Measurements from ENCODE around the gene DVL1.

Gene DVL1

GRCh38 chr1:1309251-1310108, 39.7 kb downstream of the DVL1 start:
- DNase-seq: no peak

- DNase-seq: no peak
Observed at GRCh38 chr1:1308756-1309250, 40.4 kb downstream of the DVL1 start.

- peak; percentile 74 for DNase-seq
Observed at GRCh38 chr1:1307923-1308755, 41.1 kb downstream of the DVL1 start, which contains the start of the genes ACAP3 and PUSL1. Gene ACAP3 (minus strand): TSS chr1:1307930. CDS start chr1:1307815, 115 bp downstream. Gene PUSL1 (plus strand): TSS chr1:1308597. CDS start chr1:1308644, 47 bp downstream.

GRCh38 chr1:1307261-1307922, 41.8 kb downstream of the DVL1 start:
- no peak for DNase-seq

- no peak for DNase-seq
Observed at GRCh38 chr1:1306661-1307260, 42.5 kb downstream of the DVL1 start.

GRCh38 chr1:1306070-1306660, 43.1 kb downstream of the DVL1 start:
- no peak for DNase-seq

- peak; percentile 67 for DNase-seq
Observed at GRCh38 chr1:1305300-1306069, 43.7 kb downstream of the DVL1 start.

- peak; percentile 90 for DNase-seq
Observed at GRCh38 chr1:1304331-1305299, 44.6 kb downstream of the DVL1 start.

GRCh38 chr1:1303736-1304135, 45.5 kb downstream of the DVL1 start:
- no peak for DNase-seq

- peak; percentile 16 for DNase-seq
Observed at GRCh38 chr1:1302951-1303509, 46.2 kb downstream of the DVL1 start.

- no peak for DNase-seq
Observed at GRCh38 chr1:1302006-1302430, 47.2 kb downstream of the DVL1 start.

GRCh38 chr1:1300352-1300739, 48.9 kb downstream of the DVL1 start:
- DNase-seq: no peak

GRCh38 chr1:1299686-1300351, 49.4 kb downstream of the DVL1 start:
- no peak for DNase-seq

GRCh38 chr1:1298861-1299685, 50.1 kb downstream of the DVL1 start:
- DNase-seq: no peak

- DNase-seq: no peak
Observed at GRCh38 chr1:1297802-1298424, 51.3 kb downstream of the DVL1 start.

- DNase-seq: no peak
Observed at GRCh38 chr1:1296070-1297061, 52.9 kb downstream of the DVL1 start.

All from NCI-H1694 treated with DMSO at 0.1 percent for 48 hours (cell line).